Ascending aorta (tissue), 2 donors: ENCODE data around the gene TARBP1. TPM values are rescaled to one million over a fixed set of nuclear protein-coding genes. Genes with fewer than 3 reads are reported as not detected.
A peak's percentile ranks its signal among the peaks of the same experiment; 100 is the strongest.

ENCODE experiments used
- DNase-seq, 2 donors: peaks; one replicate each; pipeline ENCODE4 v3.0.0-alpha.2; 2019; ENCODE audit warnings: low spot score in 2 of 2
- H3K27ac ChIP-seq, 2 donors: fragments of 200-600 bp; sonication (generic); one replicate each; pipeline ENCODE4 v1.5.1; 2016 to 2017; ENCODE audit warnings: mild to moderate bottlenecking in 1 of 2
- H3K27me3 ChIP-seq: fragments of 200-600 bp; sonication (generic); one replicate; pipeline ENCODE4 v1.5.1; 2017
- H3K36me3 ChIP-seq, 2 donors: fragments of 200-600 bp; sonication (generic); one replicate each; pipeline ENCODE4 v1.5.1; 2016
- H3K4me1 ChIP-seq, 2 donors: fragments of 200-600 bp; sonication (generic); one replicate each; pipeline ENCODE4 v1.5.1; 2016 to 2017; ENCODE audit warnings: mild to moderate bottlenecking in 1 of 2
- H3K4me3 ChIP-seq, 2 donors: fragments of 200-600 bp; sonication (generic); one replicate each; pipeline ENCODE4 v1.5.1; 2016 to 2017; ENCODE audit warnings: mild to moderate bottlenecking in 1 of 2
- H3K9me3 ChIP-seq, 2 donors: fragments of 200-600 bp; sonication (generic); one replicate each; pipeline ENCODE4 v1.5.1; 2016
- intact Hi-C: fragments of 100-400 bp; cut with DNase I; formaldehyde crosslinking; loops from one replicate; pipeline ENCODE4 v1.15.1; 2023
- total RNA-seq: library from RNA; depleted of rRNA; stranded (reverse); fragments of >200 nt; gene quantifications from one replicate; pipeline ENCODE4 v1.1.0, GENCODE V29; 2016
- TF ChIP-seq, protein P1 (sequence below), 3 experiments: fragments of 200-600 bp in 2 of 3; fragments of 450-650 bp in 1 of 3; sonication (generic) in 2 of 3; IDR thresholded peaks; one replicate each; pipeline ENCODE4 v1.5.1; 2016 to 2019; ENCODE audit warnings: antibody characterized with exemption in 3 of 3, mild to moderate bottlenecking in 1 of 3, moderate library complexity in 1 of 3

TARBP1 gene
- total RNA-seq, 1 donor from 2014 or later = 19.2 TPM

DNA sequence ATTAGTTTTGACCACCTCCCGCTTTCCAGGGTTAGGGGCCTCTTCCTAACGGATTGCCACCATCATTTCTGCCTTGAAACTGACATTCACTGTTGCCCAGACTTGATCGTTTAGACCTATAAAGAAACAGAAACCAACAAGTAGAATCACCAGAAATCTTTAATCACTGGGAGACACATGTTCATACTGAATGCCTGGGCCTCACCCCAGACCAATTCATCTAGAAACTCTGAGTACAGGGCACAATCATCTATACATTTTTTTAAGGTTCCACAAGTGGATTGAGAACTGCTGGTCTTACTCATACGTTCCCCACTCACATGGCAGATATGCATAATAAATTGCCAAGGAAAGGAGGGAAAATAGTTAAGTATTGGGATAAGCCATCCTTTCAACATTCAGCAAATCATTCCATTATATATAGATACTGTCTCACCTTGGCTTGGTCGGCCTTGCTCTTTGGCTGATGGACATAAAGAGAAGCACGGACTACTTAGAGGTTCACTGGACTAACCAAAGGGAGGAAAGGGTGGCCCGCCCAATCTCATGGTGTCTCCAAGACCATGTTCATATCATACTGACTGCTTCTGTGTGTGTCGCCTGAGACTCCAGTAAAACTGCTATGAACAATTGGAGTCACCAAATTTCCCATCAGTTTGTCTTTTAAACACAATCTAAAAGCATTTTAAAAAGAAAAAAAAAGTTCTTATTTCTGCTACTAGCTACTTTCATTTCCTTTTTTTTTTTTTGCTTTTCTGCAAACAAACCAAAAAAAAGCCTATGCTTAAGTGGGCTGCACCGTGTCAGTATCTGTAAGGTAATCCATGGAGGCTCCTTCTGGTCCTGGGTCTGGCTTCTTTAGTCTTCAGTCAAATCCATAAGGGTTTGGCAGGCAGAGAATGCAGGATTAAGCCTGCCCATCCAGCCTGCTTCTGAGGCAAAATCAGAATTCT, 9.4 kb upstream of the TARBP1 start:
- no peaks in the 10 kb centered on the region for H3K36me3 ChIP-seq
- H3K4me3 ChIP-seq = no peak overlapping the region
- DNase-seq = no peak
- H3K27me3 ChIP-seq = no peaks in the 10 kb centered on the region
- no peaks in the 10 kb centered on the region for H3K9me3 ChIP-seq
- no peaks in the 10 kb centered on the region for H3K4me1 ChIP-seq
- intact Hi-C loops = loop anchor here (10.0 kb wide), 1 partner anchor 926 kb away; no protein-coding TSS in a partner anchor
- TF ChIP-seq, protein P1, sequence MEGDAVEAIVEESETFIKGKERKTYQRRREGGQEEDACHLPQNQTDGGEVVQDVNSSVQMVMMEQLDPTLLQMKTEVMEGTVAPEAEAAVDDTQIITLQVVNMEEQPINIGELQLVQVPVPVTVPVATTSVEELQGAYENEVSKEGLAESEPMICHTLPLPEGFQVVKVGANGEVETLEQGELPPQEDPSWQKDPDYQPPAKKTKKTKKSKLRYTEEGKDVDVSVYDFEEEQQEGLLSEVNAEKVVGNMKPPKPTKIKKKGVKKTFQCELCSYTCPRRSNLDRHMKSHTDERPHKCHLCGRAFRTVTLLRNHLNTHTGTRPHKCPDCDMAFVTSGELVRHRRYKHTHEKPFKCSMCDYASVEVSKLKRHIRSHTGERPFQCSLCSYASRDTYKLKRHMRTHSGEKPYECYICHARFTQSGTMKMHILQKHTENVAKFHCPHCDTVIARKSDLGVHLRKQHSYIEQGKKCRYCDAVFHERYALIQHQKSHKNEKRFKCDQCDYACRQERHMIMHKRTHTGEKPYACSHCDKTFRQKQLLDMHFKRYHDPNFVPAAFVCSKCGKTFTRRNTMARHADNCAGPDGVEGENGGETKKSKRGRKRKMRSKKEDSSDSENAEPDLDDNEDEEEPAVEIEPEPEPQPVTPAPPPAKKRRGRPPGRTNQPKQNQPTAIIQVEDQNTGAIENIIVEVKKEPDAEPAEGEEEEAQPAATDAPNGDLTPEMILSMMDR (IDR thresholded peaks at IDR 0.05) = no peak
- no peak overlapping the region for H3K27ac ChIP-seq

DNA sequence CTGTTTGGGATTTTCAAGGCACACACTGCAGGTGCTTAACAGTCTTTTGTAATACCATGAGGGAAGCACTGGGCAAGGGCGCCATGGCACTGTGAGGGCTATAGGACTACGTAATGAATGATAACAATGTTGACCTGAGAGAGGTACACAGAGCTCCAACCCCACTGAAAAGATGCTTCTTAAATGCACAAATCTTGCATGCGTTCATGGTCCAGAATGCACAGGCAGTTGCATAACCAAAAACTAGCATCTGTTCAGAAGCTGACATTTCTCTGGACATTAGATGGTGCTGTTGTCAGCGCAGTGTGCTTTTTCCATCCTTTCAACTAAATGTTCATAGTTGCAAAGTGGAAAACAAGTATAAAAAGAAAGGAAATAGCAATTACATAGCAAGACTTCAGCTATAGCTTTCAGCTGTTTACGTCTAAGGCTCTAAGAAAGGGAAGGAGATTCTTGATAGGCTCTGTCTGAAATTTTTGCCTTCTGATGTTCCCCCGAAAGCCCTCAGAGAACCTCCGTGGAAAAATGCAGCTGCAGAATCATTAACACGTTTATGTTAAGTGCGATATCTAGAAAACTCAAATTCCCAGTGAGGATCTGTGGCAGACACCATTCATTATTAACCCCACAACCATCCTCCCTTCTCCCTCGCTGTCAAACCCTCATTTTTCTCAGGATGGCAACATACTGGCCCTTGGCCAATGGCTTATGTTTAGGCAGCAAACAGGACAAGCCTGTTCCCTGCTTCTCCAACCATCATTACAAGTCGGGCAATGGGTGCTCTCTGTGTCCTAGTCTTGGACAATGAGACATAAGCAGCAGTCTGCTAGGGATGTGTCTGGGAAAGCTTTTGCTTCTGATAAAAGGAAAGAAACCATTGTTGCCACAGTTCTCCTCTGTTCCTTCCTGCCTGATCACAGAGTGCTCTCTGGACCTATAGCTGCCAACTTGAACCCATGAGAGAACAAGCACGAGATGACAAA, 8.2 kb upstream of the TARBP1 start:
- peak overlapping the region; percentile 10 to 37 for H3K4me3 ChIP-seq
- TF ChIP-seq, protein P1 (IDR thresholded peaks at IDR 0.05) = peak; percentile 61 to 79 (median 64)
- no peaks in the 10 kb centered on the region for H3K36me3 ChIP-seq
- intact Hi-C loops = loop anchor here (1.0 to 10.0 kb wide), 2 partner anchors 596 to 928 kb away; no protein-coding TSS in a partner anchor
- H3K27ac ChIP-seq = no peak overlapping the region
- H3K27me3 ChIP-seq = no peaks in the 10 kb centered on the region
- no peaks in the 10 kb centered on the region for H3K9me3 ChIP-seq
- no peaks in the 10 kb centered on the region for H3K4me1 ChIP-seq
- DNase-seq = no peak

DNA sequence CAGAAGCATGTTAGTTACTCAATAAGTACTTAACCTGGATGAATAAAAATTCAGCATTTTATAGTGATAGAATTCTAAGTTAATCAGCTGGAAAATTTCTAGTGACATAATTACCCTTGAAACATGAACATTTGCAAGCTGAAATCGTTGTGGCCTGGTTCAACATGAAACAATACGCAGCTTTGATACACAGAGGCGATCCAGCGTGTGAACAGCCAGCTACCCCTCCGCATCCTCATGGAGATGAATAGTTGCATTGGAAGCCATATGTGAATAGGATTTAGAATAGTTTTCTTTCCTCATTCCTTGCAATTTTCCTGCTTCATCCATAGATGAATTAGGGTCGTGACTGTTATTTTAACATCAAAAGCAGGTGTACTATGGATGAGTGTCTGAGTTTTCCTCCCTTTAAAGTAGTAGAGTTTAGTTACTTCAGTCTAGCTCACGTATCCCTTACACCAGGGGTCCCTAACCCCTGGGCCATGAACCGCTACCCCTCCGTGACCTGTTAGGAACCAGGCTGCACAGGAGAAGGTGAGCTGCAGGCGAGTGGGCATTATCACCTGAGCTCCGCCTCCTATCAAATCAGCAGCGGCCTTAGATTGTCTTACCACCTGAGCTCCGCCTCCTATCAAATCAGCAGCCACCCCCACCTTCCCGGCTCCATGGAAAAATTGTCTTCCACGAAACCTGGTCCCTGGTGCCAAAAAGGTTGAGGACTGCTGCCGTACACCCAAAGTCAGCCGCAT, 6.2 kb upstream of the TARBP1 start:
- Histone ChIP-seq H3K4me1 (no peaks in the 10 kb centered on the region), H3K4me3 (no peak overlapping the region), H3K27me3 (no peaks in the 10 kb centered on the region), H3K9me3 (no peaks in the 10 kb centered on the region), H3K27ac (no peak overlapping the region), H3K36me3 (no peaks in the 10 kb centered on the region)
- intact Hi-C loops = loop anchor here (10.0 kb wide), 1 partner anchor 930 kb away; no protein-coding TSS in a partner anchor
- TF ChIP-seq, protein P1 (IDR thresholded peaks at IDR 0.05) = no peak
- no peak for DNase-seq

DNA sequence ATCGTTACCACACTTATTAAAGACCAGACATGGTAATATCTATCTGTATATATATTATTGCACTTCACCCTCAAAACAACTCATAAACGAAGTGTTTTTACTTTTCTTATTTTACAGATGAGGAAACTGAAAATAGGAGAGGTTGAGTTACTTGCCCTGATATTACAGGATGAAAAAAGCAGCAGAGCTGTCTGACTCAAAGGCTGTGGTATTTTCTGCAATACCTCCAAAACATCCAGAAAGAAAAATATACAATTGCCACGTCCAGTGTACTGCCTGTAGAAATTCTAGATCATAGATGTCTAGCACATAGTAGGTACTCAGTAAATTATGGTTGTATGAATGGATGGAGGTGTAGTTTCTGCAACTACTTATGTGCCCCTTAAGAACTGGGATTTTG, 5.2 kb upstream of the TARBP1 start:
- TF ChIP-seq, protein P1 (IDR thresholded peaks at IDR 0.05) = no peak
- intact Hi-C loops = loop anchor here (10.0 kb wide), 1 partner anchor 931 kb away; no protein-coding TSS in a partner anchor
- DNase-seq = no peak

DNA sequence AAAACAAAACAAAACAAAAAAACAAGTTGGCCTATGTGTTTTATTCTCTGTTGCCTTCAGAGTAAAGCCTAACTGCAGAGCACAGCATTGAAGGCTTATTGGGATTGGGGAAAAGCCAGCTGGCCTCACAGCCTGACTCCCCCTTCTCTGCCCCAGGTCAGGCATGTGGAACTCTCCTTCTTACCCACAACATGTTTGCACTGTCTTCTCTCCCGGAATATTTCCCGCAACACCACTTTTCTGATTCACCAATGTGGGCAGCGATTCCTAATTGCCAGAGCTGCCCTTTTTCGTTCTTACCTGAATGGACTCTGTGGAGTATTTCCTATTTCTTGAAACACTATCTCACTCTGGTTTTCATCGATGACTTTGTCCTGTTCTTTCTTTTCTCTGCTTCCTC, 2.8 kb upstream of the TARBP1 start:
- Histone ChIP-seq H3K36me3 (no peaks in the 10 kb centered on the region), H3K27ac (no peak overlapping the region), H3K27me3 (no peaks in the 10 kb centered on the region), H3K4me3 (no peak overlapping the region), H3K9me3 (no peaks in the 10 kb centered on the region), H3K4me1 (peaks cover 3 to 5% of the 10 kb centered on the region in 2 donors)
- TF ChIP-seq, protein P1 (IDR thresholded peaks at IDR 0.05) = no peak
- no peak for DNase-seq
- intact Hi-C loops = loop anchor here (10.0 kb wide), 1 partner anchor 933 kb away; no protein-coding TSS in a partner anchor

More for the DNA sequence above, 5.2 kb upstream of the TARBP1 start:
- Histone ChIP-seq H3K27ac (no peak overlapping the region), H3K4me3 (no peak overlapping the region), H3K9me3 (no peaks in the 10 kb centered on the region), H3K4me1 (no peaks in the 10 kb centered on the region), H3K27me3 (no peaks in the 10 kb centered on the region), H3K36me3 (no peaks in the 10 kb centered on the region)
